Caco-2 (cell line): ENCODE results near the gene KCNQ5. TPM values are rescaled to one million over a fixed set of nuclear protein-coding genes. Genes with fewer than 3 reads are reported as not detected.

Experiments
- BruUV-seq: library from RNA; stranded (reverse); fragments of 400-500 nt; replicated peaks from 2 replicates; lab custom pipeline; 2021; lab: Mats Ljungman, UMichigan
- CTCF ChIA-PET: fragments of 300-600 bp; sonication (Branson Sonifier 250); formaldehyde crosslinking; loops from one replicate; lab custom pipeline; 2022; ENCODE audit warnings: antibody characterized with exemption; lab: Charles Lee
- POLR2A ChIA-PET: fragments of 300-600 bp; sonication (Branson Sonifier 250); formaldehyde crosslinking; loops from one replicate; lab custom pipeline; 2022; ENCODE audit warnings: antibody characterized with exemption; lab: Charles Lee
- DNase-seq, 2 experiments: peaks; one replicate each; pipeline versions ENCODE4 v3.0.0 to v3.0.0-alpha.2; 2020 to 2022
- H3K27me3 ChIP-seq: replicated peaks from 2 replicates; pipeline ENCODE4 v1.6.0; 2011; ENCODE audit warnings: low read length; ENCODE audit not compliant: control insufficient read depth, insufficient read depth
- H3K36me3 ChIP-seq: 2 replicates; pipeline ENCODE4 v1.5.1; 2011; ENCODE audit warnings: low read length; ENCODE audit not compliant: control insufficient read depth, insufficient read depth
- H3K4me1 ChIP-seq: fragments of 250-450 bp; sonication (Bioruptor Pico); 2 replicates; pipeline ENCODE4 v1.5.1; 2020; ENCODE audit warnings: mild to moderate bottlenecking
- H3K4me3 ChIP-seq: 2 replicates; pipeline ENCODE4 v1.5.1; 2011; ENCODE audit warnings: low read depth, mild to moderate bottlenecking, control low read depth, low read length
- H3K9me3 ChIP-seq: fragments of 250-450 bp; sonication (Bioruptor Pico); 2 replicates; pipeline ENCODE4 v1.5.1; 2020; ENCODE audit warnings: mild to moderate bottlenecking, moderate library complexity
- H3K27ac Mint-ChIP-seq: one replicate; pipeline ENCODE4 v1.8.0; 2022; ENCODE audit warnings: mixed read lengths; ENCODE audit not compliant: unreplicated experiment
- H3K27me3 Mint-ChIP-seq: one replicate; pipeline ENCODE4 v1.8.0; 2022; ENCODE audit warnings: mixed read lengths; ENCODE audit not compliant: insufficient read depth, unreplicated experiment
- H3K36me3 Mint-ChIP-seq: one replicate; pipeline ENCODE4 v1.8.0; 2022; ENCODE audit warnings: mild to moderate bottlenecking, mixed read lengths; ENCODE audit not compliant: insufficient read depth, unreplicated experiment
- H3K4me1 Mint-ChIP-seq: one replicate; pipeline ENCODE4 v1.8.0; 2022; ENCODE audit warnings: low read depth, mixed read lengths; ENCODE audit not compliant: unreplicated experiment
- H3K4me3 Mint-ChIP-seq: one replicate; pipeline ENCODE4 v1.8.0; 2022; ENCODE audit warnings: mild to moderate bottlenecking, moderate library complexity, mixed read lengths; ENCODE audit not compliant: unreplicated experiment
- H3K9me3 Mint-ChIP-seq: one replicate; pipeline ENCODE4 v1.8.0; 2022; ENCODE audit warnings: mixed read lengths; ENCODE audit not compliant: unreplicated experiment
- intact Hi-C: fragments of 100-400 bp; cut with micrococcal nuclease; formaldehyde crosslinking; loops from one replicate; pipeline ENCODE4 v1.10.0; 2022; ENCODE audit not compliant: unreplicated experiment
- total RNA-seq: library from RNA; stranded (reverse); gene quantifications from 2 replicates; pipeline ENCODE4 v1.2.3, GENCODE V29; 2022
- TF ChIP-seq, protein P1 (sequence below), 2 experiments: fragments of 200-600 bp in 1 of 2; IDR thresholded peaks; 1 replicate in 1 of 2; 2 replicates in 1 of 2; pipeline versions ENCODE4 v1.5.1 to v1.8.0; 2011 to 2022; ENCODE audit warnings: antibody characterized with exemption in 1 of 2, control low read depth in 1 of 2, inconsistent platforms in 1 of 2, low read depth in 1 of 2, low read length in 1 of 2, mild to moderate bottlenecking in 1 of 2, moderate library complexity in 1 of 2; ENCODE audit not compliant: insufficient read depth in 1 of 2, severe bottlenecking in 1 of 2, unreplicated experiment in 1 of 2

Gene KCNQ5
- total RNA-seq, 1 experiment from 2014 or later: 0.20 TPM

DNA sequence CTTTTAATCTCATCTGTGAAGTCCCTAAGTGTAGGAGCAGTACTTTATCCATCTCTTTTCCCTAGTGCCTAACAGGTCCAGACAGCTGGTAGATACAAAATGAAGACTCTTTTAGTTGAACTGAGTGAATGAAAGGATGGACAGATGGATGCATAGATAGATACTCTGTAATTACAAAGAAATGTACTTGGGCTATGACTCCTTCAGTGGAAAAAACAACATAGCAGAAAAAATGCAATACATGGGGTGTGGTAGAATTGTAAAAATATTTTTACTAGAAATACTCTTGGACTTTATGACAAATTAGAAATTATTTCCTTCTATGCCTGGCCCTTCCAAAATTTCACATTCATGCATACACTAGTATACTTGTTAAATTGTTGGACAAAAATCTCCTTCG is 29.3 kb downstream of the KCNQ5 start:
- ChIA-PET POLR2A (no interaction called here), CTCF (no interaction called here)
- Histone ChIP-seq H3K36me3 (no peaks in the 10 kb centered on the region), H3K4me3 (no peak overlapping the region), H3K9me3 (no peaks in the 10 kb centered on the region), H3K4me1 (no peaks in the 10 kb centered on the region), H3K27me3 (no peaks in the 10 kb centered on the region; the same call in 1 of the 2 replicates)
- Mint-ChIP-seq H3K4me3 (no peak overlapping the region), H3K9me3 (no peaks in the 10 kb centered on the region), H3K4me1 (no peaks in the 10 kb centered on the region), H3K27ac (no peak overlapping the region), H3K27me3 (peaks cover 17% of the 10 kb centered on the region), H3K36me3 (no peaks in the 10 kb centered on the region)
- no TSS peak for BruUV-seq
- TF ChIP-seq, protein P1, sequence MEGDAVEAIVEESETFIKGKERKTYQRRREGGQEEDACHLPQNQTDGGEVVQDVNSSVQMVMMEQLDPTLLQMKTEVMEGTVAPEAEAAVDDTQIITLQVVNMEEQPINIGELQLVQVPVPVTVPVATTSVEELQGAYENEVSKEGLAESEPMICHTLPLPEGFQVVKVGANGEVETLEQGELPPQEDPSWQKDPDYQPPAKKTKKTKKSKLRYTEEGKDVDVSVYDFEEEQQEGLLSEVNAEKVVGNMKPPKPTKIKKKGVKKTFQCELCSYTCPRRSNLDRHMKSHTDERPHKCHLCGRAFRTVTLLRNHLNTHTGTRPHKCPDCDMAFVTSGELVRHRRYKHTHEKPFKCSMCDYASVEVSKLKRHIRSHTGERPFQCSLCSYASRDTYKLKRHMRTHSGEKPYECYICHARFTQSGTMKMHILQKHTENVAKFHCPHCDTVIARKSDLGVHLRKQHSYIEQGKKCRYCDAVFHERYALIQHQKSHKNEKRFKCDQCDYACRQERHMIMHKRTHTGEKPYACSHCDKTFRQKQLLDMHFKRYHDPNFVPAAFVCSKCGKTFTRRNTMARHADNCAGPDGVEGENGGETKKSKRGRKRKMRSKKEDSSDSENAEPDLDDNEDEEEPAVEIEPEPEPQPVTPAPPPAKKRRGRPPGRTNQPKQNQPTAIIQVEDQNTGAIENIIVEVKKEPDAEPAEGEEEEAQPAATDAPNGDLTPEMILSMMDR (IDR thresholded peaks at IDR 0.05; ENCODE audit: insufficient read depth in 1 of 2, low read depth in 1 of 2, low read length in 1 of 2, severe bottlenecking in 1 of 2, unreplicated experiment in 1 of 2): no peak
- intact Hi-C loops: no loop called here
- DNase-seq: no peak

DNA sequence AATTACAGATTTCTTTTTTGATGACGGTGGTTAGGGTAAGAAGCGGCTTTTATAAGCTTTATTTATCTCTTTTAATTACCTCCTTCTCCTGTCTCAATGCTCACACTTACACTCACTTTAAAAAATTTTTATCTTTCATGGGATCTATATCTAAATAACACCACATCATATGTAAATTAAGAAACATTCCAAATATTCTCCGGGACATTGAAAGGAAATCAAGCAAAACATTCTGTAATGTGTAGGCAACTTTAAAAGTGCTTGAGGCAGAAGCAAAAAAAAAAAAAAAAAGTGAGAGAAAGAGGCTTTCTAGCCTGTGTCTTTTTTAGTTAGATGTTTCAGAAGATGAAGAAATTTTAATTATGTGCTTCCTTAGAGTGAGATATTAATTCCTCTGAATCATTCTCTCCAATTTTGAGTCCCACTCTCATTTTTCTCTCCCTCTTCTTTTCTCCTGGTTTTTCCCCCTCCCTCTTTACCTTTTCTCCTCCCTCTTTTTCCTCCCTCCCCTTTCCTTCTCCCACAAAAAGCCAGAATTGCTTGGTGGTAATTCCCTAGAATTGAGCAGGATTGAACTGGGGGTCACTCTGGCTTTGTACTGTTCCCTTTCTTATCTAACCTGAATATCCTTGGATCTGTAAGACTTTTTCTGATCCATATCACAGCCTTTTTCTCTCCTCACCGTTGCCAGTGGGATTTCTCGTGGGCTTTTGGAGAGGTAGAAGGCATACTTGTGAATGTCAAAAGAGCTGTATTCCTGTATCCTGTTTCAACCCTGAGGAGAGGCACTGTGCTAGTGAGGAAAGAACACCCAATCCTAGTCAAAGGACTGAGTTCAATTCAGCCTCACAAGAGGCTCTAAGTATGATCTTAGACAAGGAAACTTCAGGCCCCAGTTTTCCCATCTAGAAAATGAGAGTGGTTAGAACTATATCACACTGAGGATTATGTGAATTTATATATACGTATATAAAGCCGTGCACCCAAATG is 30.4 kb downstream of the KCNQ5 start:
- no peak overlapping the region for H3K4me3 Mint-ChIP-seq
- Histone ChIP-seq H3K9me3 (no peaks in the 10 kb centered on the region), H3K4me3 (no peak overlapping the region), H3K4me1 (no peaks in the 10 kb centered on the region), H3K36me3 (no peaks in the 10 kb centered on the region), H3K27me3 (no peaks in the 10 kb centered on the region; the same call in 1 of the 2 replicates)
- intact Hi-C loops: no loop called here
- H3K4me1 Mint-ChIP-seq: no peaks in the 10 kb centered on the region
- H3K27me3 Mint-ChIP-seq: peaks cover 14% of the 10 kb centered on the region
- no TSS peak for BruUV-seq
- ChIA-PET POLR2A (no interaction called here), CTCF (no interaction called here)
- no peak for DNase-seq
- no peak overlapping the region for H3K27ac Mint-ChIP-seq
- H3K36me3 Mint-ChIP-seq: no peaks in the 10 kb centered on the region
- TF ChIP-seq, protein P1 (IDR thresholded peaks at IDR 0.05; ENCODE audit: insufficient read depth in 1 of 2, low read depth in 1 of 2, low read length in 1 of 2, severe bottlenecking in 1 of 2, unreplicated experiment in 1 of 2): no peak
- H3K9me3 Mint-ChIP-seq: no peaks in the 10 kb centered on the region

DNA sequence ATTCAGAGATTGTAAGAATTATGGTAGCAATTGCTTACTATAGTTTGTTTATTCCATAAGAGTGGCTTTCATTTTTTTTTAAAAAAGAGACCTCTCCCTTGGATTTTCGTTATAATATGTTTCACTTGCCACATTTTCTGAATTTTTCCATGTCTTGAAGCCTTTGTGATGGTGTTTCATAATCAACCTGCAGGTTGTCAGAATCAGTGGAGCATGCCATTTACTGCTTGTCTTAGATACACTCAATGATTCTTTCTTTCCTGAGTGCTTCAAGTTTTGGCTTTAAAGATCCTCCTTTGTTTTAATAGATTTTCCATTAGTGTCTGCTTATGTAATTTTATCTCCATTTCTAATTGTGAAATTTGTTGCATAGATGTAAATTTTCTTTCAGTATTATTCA is 31.2 kb downstream of the KCNQ5 start:
- Mint-ChIP-seq H3K4me3 (no peak overlapping the region), H3K9me3 (no peaks in the 10 kb centered on the region), H3K36me3 (no peaks in the 10 kb centered on the region), H3K27ac (no peak overlapping the region), H3K27me3 (peaks cover 14% of the 10 kb centered on the region), H3K4me1 (no peaks in the 10 kb centered on the region)
- intact Hi-C loops: no loop called here
- POLR2A ChIA-PET: no interaction called here
- TF ChIP-seq, protein P1 (IDR thresholded peaks at IDR 0.05; ENCODE audit: insufficient read depth in 1 of 2, low read depth in 1 of 2, low read length in 1 of 2, severe bottlenecking in 1 of 2, unreplicated experiment in 1 of 2): no peak
- no TSS peak for BruUV-seq
- Histone ChIP-seq H3K27me3 (no peaks in the 10 kb centered on the region; the same call in 1 of the 2 replicates), H3K4me3 (no peak overlapping the region), H3K9me3 (no peaks in the 10 kb centered on the region), H3K4me1 (no peaks in the 10 kb centered on the region), H3K36me3 (no peaks in the 10 kb centered on the region)
- CTCF ChIA-PET: no interaction called here
- DNase-seq: no peak
